Stimulated activated CD4-positive, alpha-beta T cell treated with anti-CD3 and anti-CD28 coated beads, Interleukin-4, amount 100 ng/mL, for 24 hours (primary cell): ENCODE data around the gene PGGHG.
"Not testable (repeated sequence)": the region's sequence is repeated elsewhere in the genome, so short reads cannot be mapped to it uniquely, and the experiment has no call there.

Experiments
- DNase-seq: peaks from one replicate; pipeline ENCODE4 v3.0.0-alpha.2; 2020

The PGGHG gene

GRCh38 chr11:316031-316701, 27.2 kb downstream of the PGGHG start:
- no peak for DNase-seq

- no peak for DNase-seq
These were observed 28.0 kb downstream of the PGGHG start for GRCh38 chr11:316891-317301.

- not testable (repeated sequence) for DNase-seq
These were observed 28.9 kb downstream of the PGGHG start for GRCh38 chr11:317668-318404.

- not testable (repeated sequence) for DNase-seq
These were observed 29.6 kb downstream of the PGGHG start for GRCh38 chr11:318405-319120.

GRCh38 chr11:319121-319887, 30.4 kb downstream of the PGGHG start:
- not testable (repeated sequence) for DNase-seq

GRCh38 chr11:319888-320273, 31.0 kb downstream of the PGGHG start:
- not testable (repeated sequence) for DNase-seq

- DNase-seq = no peak
These were observed 35.2 kb downstream of the PGGHG start for GRCh38 chr11:324156-324555.

GRCh38 chr11:324593-325517, 35.9 kb downstream of the PGGHG start:
- not testable (repeated sequence) for DNase-seq

GRCh38 chr11:325796-326591, 37.1 kb downstream of the PGGHG start:
- no peak for DNase-seq

- DNase-seq = no peak
These were observed 37.6 kb downstream of the PGGHG start for GRCh38 chr11:326592-326841.

GRCh38 chr11:326842-327580, 38.1 kb downstream of the PGGHG start:
- peak; percentile 64 for DNase-seq

GRCh38 chr11:327581-327923, 38.6 kb downstream of the PGGHG start:
- DNase-seq = no peak

GRCh38 chr11:328012-328411, 39.1 kb downstream of the PGGHG start:
- no peak for DNase-seq

GRCh38 chr11:328516-329100, 39.7 kb downstream of the PGGHG start:
- DNase-seq = not testable (repeated sequence)

- DNase-seq = no peak
These were observed 40.9 kb downstream of the PGGHG start for GRCh38 chr11:329886-330253.

GRCh38 chr11:330307-330693, 41.4 kb downstream of the PGGHG start:
- DNase-seq = no peak

- DNase-seq = no peak
These were observed 41.9 kb downstream of the PGGHG start for GRCh38 chr11:330694-331357.

- no peak for DNase-seq
These were observed 42.6 kb downstream of the PGGHG start for GRCh38 chr11:331358-332060.
